Urothelium cell line (cell line): ENCODE data around the gene CDC45.

ENCODE experiments used
- DNase-seq: peaks from one replicate; pipeline ENCODE4 v3.0.0; 2011; ENCODE audit warnings: low spot score, mixed read lengths
- FAIRE-seq: peaks from 2 replicates; lab custom pipeline; 2011; peaks lifted over from hg19 to GRCh38; lab: Jason Lieb, UNC

CDC45 gene

GRCh38 chr22:19447330-19448075 is 32.2 kb upstream of the CDC45 start, which contains the start of gene C22orf39:
Gene C22orf39, minus strand, starts transcription at chr22:19447711. Its CDS starts 23 bp downstream, at chr22:19447688.
- peak; percentile 92 for FAIRE-seq
- peak; percentile 99 for DNase-seq

- peak; percentile 64 for DNase-seq
- no peak for FAIRE-seq
Observed at GRCh38 chr22:19448076-19448607, 31.6 kb upstream of the CDC45 start.

DNA sequence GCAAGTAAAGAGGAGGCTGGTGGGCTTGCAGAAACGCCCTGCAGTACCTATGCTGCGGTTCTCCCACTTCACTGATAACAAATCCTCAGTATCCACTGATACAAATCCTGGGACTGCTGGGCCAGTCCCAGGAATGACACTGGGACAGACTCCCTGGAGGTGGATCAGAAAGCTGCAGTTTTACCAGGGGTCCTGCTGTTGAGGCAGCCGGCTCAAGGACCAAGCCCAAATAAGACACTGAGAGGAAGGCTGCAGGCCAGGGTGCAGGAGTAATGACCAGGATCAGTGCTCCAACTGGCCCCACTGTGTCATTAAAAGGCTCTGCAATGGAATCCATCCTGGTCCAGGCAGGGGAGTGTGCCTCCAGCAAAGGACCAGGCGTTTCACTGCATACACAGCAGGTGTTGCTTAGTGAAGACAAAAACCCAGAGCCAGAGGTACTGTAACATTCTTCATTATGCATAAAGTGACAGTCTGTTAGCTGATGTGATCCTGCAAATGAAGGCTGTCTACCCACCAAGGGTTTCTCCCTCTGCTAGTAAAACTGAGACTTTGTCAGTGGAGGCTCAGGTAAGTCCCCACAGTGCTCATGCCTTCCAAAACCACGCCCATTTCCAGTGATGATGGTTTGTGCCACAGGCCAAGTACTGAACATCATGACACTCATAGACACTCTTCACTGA is 30.8 kb upstream of the CDC45 start:
- FAIRE-seq (no peak), DNase-seq (no peak)

GRCh38 chr22:19449422-19449767 is 30.3 kb upstream of the CDC45 start:
- FAIRE-seq (no peak), DNase-seq (no peak)

DNA sequence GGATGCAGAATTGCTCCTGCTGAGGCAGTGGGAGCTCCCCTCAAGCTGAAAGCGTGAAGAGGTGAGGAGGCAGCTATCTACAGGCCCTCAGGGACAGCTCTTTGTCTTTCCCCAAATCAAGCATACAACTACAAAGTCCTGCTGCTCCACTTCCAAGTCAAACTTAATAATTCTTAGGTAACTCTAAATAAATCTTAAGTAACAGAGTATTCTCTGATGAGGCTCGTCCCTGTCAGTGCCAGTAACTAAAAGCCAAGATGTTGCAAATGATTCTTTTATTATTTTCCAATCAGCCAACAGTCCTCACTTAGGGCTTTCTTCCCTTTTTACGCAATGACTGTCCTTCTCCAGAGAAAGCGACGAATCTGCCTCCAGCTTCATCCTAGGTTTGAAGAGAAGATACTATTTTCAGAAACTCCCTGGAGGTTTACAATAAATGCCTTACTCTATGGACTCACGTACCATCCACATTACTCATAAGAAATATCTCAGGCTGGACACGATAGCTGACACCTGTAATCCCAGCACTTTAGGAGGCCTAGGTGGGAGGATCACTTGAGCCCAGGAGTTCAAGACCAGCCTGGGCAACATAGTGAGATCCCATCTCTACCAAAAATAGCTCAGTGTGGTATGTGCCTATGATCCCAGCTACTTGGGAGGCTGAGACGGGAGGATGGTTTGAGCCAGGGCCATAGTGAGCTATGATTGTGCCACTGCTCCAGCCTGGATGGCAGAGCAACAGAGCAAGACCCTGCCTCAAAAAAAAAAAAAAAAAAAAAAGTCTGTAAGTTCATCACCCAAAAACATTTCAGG is 29.2 kb upstream of the CDC45 start:
- FAIRE-seq (no peak), DNase-seq (no peak)

- FAIRE-seq: no peak
- no peak for DNase-seq
Observed at GRCh38 chr22:19451570-19451969, 28.1 kb upstream of the CDC45 start.

DNA sequence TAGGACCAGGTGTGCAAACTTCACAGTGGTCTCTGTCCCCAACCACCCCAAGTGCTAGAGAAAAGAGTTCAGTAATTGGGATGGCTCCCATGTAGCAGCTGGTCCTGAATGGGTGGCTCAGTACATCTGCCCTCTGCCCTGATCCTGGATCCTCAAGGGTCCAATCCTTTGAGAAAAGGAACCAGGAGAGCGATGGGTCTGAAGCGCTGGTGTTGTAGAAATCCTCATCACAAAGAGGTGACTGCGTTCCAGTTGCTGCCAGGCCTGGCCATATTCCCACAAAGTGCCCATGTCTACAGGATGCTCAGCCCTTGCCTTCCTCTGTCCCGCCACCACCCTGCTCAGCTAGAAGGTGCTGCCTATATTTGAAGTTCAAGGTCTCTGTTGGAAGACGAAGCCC is 26.0 kb upstream of the CDC45 start:
- no peak for FAIRE-seq

GRCh38 chr22:19454156-19454555 is 25.6 kb upstream of the CDC45 start:
- FAIRE-seq: peak; percentile 40
- no peak for DNase-seq

More for the DNA sequence above, 26.0 kb upstream of the CDC45 start:
- no peak for DNase-seq

DNA sequence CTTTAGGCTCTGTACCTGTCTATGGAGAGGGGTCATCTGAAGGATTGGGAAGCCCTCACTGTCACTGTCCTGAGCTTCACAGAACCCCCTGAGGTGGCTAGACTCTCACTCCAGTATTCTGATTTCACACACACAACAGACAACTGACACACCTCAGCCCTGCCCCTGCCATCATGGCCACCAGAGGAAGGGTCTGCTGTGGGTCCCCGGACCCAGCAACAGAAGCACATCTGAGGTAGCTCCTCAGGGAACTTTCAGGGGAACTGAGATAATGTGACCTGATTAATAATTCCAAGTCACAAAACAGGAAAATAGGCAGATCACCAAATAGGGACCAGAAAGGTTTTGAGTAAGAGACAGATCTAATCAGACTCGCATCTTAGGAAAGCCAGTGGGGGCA is 24.7 kb upstream of the CDC45 start:
- FAIRE-seq (no peak), DNase-seq (no peak)

DNA sequence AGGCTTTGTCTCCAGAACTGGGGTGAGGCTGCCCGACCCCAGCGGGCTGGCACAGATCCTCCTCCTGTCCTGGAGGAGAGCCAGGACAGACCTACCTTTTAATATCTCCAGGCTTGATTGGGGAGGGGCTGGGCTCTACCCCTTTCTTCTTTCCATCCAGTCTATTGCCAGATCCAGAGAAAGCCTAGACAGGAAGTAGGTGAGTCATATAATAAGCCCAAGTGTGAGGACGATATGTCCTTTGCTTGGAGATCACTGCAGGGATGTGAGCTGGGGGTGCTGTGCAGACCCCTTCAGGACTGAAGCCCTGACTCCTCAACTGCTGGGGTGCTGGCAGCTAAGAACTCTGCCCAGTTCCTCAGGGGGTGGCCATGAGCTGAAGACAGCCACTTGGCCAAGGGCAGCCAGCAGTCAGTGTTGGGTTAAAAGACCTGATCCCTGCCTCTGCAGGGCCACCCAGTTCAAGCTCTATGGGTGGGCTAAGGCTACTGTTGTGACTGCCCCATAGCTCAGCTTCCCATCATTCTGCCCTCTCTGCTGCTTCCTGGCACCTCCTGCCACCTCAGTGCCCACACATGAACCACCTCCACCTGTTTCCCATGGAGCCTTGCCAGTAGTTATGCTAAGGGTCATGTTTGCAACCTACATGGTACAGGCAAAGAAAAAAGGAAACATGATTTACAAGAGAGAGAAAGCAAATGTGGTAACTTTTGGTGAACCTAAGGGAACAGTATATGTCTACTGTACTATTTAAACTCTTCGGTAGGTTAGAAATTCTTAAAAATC is 23.9 kb upstream of the CDC45 start:
- DNase-seq (no peak), FAIRE-seq (no peak)

GRCh38 chr22:19456541-19456940 is 23.2 kb upstream of the CDC45 start:
- no peak for FAIRE-seq

GRCh38 chr22:19457828-19458428 is 21.8 kb upstream of the CDC45 start:
- DNase-seq: no peak
- FAIRE-seq: peak; percentile 70

More at GRCh38 chr22:19456541-19456940, 23.2 kb upstream of the CDC45 start:
- no peak for DNase-seq

GRCh38 chr22:19460036-19460435 is 19.7 kb upstream of the CDC45 start:
- no peak for FAIRE-seq

DNA sequence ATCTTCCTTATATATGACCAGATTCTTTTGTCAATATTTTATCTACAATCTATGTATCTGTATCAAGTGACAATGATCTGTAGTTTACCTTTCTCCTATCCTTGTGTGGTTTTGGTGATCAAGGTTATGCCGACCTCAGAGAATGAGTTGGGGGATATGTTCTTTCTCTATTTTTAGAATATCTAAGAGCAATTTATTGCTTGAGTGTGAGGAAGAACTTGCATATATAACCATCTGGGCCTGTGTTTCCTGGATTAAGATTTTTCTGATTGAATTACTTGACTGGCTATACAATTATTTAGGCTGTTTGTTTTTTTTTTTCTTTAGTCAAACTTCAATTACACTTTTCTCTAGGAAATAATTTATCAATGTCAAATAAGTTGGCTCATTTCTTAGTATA is 18.2 kb upstream of the CDC45 start:
- no peak for DNase-seq
- FAIRE-seq: no peak

More at GRCh38 chr22:19460036-19460435, 19.7 kb upstream of the CDC45 start:
- DNase-seq: no peak

DNA sequence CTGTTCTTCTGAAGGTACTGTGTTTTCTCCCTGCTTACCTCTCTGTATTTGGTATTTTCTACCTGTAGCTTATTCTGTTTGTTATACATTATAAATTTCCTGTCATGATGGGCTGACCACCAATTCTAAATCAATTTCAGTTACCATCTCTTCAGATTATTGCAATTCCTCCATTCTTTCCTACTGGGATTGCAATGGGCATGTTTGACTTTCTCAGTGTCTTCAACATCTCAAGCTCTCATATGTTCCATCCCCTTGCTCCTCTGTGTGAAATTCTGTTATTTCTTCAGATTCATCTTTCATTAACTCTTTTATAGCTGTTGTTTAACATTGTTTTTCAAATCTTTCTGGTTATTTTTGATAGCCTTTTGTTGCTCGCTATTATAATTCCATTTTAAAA is 16.7 kb upstream of the CDC45 start:
- no peak for DNase-seq
- FAIRE-seq: no peak

- FAIRE-seq: no peak
- no peak for DNase-seq
Observed at GRCh38 chr22:19463491-19464469, 15.9 kb upstream of the CDC45 start.

DNA sequence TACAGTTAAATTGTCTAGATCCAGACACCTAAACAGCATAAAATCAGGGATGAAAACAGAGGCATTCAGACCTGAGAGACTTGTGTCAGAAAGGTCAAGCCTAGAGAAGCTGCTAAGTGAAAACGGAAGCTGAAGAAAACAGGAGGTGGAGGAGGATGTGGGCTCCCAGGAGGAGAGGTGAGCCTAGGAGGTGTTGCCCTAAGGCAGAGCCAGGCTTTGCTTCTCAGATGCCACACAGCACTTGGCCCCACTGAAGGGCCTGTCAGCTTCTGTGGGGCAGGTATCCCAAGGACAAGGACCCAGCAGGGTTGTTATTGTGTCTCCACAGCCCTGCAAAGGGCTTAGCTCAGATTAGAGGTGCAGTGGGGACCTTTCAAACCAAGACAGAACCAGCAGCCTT is 15.2 kb upstream of the CDC45 start:
- FAIRE-seq (no peak), DNase-seq (no peak)

DNA sequence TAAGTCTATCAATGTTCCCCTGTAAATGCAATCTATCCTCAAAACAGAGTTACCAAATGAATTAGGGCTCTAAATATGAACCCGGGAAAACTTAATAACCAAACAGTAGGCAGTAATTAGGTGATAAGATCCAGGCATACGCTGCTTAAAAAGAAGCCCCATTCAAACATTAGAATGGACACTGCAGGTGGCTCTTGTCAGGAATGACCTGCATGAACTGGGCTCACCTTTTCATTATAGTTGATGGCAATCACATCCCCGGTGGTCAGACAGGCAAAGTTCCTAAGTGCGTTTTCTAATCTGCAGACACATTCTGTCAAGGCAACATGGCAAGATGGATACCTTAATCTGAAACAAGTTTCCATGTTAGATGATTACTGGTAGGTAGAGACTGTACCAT is 14.7 kb upstream of the CDC45 start:
- FAIRE-seq: no peak
- DNase-seq: no peak
